AG04449 (cell line): ENCODE data around the gene FNDC3A.

Experiments
- CTCF ChIA-PET: fragments of 350-600 bp; formaldehyde crosslinking; extraction: SDS; loops from one replicate; lab custom pipeline; 2021; ENCODE audit warnings: antibody characterized with exemption; lab: Yijun Ruan, JAX
- POLR2A ChIA-PET: fragments of 400-600, 350-600 bp; formaldehyde crosslinking; extraction: SDS; loops from one replicate; lab custom pipeline; 2020; ENCODE audit warnings: antibody characterized with exemption, inconsistent platforms; lab: Yijun Ruan, JAX
- DNase-seq: peaks from one replicate; pipeline ENCODE4 v3.0.0-alpha.2; 2010; ENCODE audit warnings: low read depth, low spot score
- H3K4me3 ChIP-seq: 2 replicates; pipeline ENCODE4 v1.5.1; 2011; ENCODE audit warnings: low read depth, mild to moderate bottlenecking, control low read depth, low read length
- TF ChIP-seq, protein P1 (sequence below): IDR thresholded peaks from one replicate; pipeline ENCODE4 v1.5.1; 2011; ENCODE audit warnings: mild to moderate bottlenecking, moderate library complexity, low read length, control low read depth, inconsistent platforms; ENCODE audit not compliant: insufficient read depth; ENCODE audit errors: missing control alignments

The FNDC3A gene

GRCh38 chr13:48978942-48979601, 3.4 kb downstream of the FNDC3A start:
- TF ChIP-seq, protein P1, sequence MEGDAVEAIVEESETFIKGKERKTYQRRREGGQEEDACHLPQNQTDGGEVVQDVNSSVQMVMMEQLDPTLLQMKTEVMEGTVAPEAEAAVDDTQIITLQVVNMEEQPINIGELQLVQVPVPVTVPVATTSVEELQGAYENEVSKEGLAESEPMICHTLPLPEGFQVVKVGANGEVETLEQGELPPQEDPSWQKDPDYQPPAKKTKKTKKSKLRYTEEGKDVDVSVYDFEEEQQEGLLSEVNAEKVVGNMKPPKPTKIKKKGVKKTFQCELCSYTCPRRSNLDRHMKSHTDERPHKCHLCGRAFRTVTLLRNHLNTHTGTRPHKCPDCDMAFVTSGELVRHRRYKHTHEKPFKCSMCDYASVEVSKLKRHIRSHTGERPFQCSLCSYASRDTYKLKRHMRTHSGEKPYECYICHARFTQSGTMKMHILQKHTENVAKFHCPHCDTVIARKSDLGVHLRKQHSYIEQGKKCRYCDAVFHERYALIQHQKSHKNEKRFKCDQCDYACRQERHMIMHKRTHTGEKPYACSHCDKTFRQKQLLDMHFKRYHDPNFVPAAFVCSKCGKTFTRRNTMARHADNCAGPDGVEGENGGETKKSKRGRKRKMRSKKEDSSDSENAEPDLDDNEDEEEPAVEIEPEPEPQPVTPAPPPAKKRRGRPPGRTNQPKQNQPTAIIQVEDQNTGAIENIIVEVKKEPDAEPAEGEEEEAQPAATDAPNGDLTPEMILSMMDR, result no peak
- H3K4me3 ChIP-seq, result no peak overlapping the region
- CTCF ChIA-PET, result no interaction called here
- DNase-seq, result no peak
- POLR2A ChIA-PET, result no interaction called here

GRCh38 chr13:48979892-48980291, 4.2 kb downstream of the FNDC3A start:
- no peak for DNase-seq
- ChIA-PET POLR2A (no interaction called here), CTCF (interaction anchor here (0.8 kb wide), 1 partner anchor 9 kb away, joined by 3 read pairs; no protein-coding TSS in a partner anchor)
- TF ChIP-seq, protein P1, result no peak
- H3K4me3 ChIP-seq, result no peak overlapping the region

- no peak overlapping the region for H3K4me3 ChIP-seq
- CTCF ChIA-PET, result no interaction called here
- DNase-seq, result no peak
- TF ChIP-seq, protein P1, result no peak
- POLR2A ChIA-PET, result no interaction called here
Observed at GRCh38 chr13:48983331-48983730, 7.6 kb downstream of the FNDC3A start.

DNA sequence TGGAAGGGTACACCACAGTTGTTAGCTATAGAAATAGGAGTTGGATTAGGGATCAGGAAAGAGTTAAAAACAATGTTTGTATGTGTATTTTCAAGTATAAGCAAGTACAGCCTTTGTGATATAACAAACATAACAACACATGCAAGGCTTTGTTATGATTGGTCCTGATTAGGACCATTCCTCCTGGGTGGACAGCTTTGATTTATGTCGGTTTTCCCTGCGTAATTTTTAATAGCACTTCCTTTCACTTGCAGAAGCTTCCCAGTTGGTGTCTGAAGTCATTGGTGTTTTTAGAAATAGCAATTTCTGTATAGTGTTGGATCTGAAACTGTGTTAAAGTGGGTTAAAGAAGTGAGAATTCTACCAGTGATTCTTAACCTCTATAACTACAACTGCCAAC, 10.0 kb downstream of the FNDC3A start:
- POLR2A ChIA-PET, result no interaction called here
- TF ChIP-seq, protein P1, result no peak
- DNase-seq, result no peak
- CTCF ChIA-PET, result interaction anchor here (1.3 kb wide), 1 partner anchor 18 kb away, joined by 3 read pairs; no protein-coding TSS in a partner anchor
- H3K4me3 ChIP-seq, result no peak overlapping the region

DNA sequence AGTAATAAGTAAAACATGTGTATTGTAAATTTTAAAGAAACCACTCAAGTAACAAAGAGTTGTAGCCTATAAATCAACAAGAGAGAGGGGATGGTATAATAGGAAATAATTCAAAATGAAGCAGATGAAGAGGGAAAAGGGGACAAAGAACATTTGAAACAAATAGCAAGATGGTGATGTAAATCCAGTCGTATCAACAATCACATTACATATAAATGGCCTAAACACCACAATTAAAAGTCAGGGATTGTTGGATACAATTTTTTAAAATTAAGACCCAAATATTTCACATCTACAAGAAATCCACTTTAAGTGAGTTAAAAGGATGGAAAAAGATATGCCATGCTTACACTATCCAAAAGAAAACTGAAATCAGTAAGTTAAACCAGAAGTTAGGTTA, 15.2 kb downstream of the FNDC3A start:
- no peak overlapping the region for H3K4me3 ChIP-seq
- ChIA-PET POLR2A (no interaction called here), CTCF (no interaction called here)
- TF ChIP-seq, protein P1, result no peak
- no peak for DNase-seq

DNA sequence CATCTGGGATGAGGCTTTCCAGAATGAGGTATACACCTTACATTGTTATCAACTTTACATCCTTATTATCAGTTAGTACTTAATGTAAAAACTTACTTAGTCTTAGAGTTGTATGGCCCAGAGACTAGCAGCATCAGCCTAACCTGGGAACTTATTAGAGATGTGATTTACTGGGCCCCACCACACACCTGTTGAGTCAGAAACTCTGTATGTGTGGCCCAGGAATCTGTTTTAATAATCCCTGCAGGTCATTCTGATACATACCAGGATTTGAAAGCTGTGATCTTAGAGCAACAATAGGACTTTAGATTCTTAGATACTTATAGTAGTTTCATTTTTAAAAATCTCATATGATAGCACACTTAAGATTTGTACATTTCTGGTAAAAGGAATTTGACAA, 17.4 kb downstream of the FNDC3A start:
- DNase-seq, result no peak
- H3K4me3 ChIP-seq, result no peak overlapping the region
- CTCF ChIA-PET, result interaction anchor here (0.7 kb wide), 1 partner anchor 81 kb away, joined by 3 read pairs; no protein-coding TSS in a partner anchor
- POLR2A ChIA-PET, result no interaction called here
- TF ChIP-seq, protein P1, result no peak
